Peyer's patch (tissue), 4 donors: Measurements from ENCODE around the gene FUT8. TPM values are rescaled to one million over a fixed set of nuclear protein-coding genes. Genes with fewer than 3 reads are reported as not detected.

ENCODE experiments used
- DNase-seq, 3 donors: peaks; one replicate each; pipeline ENCODE4 v3.0.0-alpha.2; 2017 to 2019
- H3K27ac ChIP-seq, 4 donors: fragments of 200-600 bp; sonication (generic); one replicate each; pipeline ENCODE4 v1.5.1; 2016 to 2019
- H3K27me3 ChIP-seq, 2 donors: fragments of 200-600 bp; sonication (generic); one replicate each; pipeline ENCODE4 v1.5.1; 2019
- H3K36me3 ChIP-seq, 3 donors: fragments of 200-600 bp; sonication (generic); one replicate each; pipeline ENCODE4 v1.5.1; 2016 to 2019
- H3K4me1 ChIP-seq, 4 donors: fragments of 200-600 bp; sonication (generic); one replicate each; pipeline ENCODE4 v1.5.1; 2016 to 2019
- H3K4me3 ChIP-seq, 4 donors: fragments of 200-600 bp; sonication (generic); 1 replicate in 3 of 4; 2 replicates in 1 of 4; pipeline ENCODE4 v1.5.1; 2016 to 2019; ENCODE audit warnings: mild to moderate bottlenecking in 1 of 4
- H3K9me3 ChIP-seq, 4 donors: fragments of 200-600 bp; sonication (generic); one replicate each; pipeline ENCODE4 v1.5.1; 2016 to 2019; ENCODE audit warnings: mild to moderate bottlenecking in 1 of 4
- CTCF ChIP-seq, 6 experiments: fragments of 450-650 bp in 4 of 6; fragments of 200-600 bp in 2 of 6; sonication (generic) in 1 of 6; IDR thresholded peaks; one replicate each; pipeline ENCODE4 v1.5.1; 2017 to 2019; ENCODE audit warnings: antibody characterized with exemption in 6 of 6, mild to moderate bottlenecking in 3 of 6, moderate library complexity in 1 of 6
- POLR2A ChIP-seq, 2 donors: fragments of 450-650 bp; IDR thresholded peaks; one replicate each; pipeline ENCODE4 v1.5.1; 2017; ENCODE audit warnings: antibody characterized with exemption in 2 of 2, mild to moderate bottlenecking in 2 of 2, moderate library complexity in 2 of 2
- total RNA-seq, 4 donors: library from RNA; depleted of rRNA; stranded (reverse); fragments of >200 nt; gene quantifications; one replicate each; pipeline ENCODE4 v1.1.0, GENCODE V29; 2016

The FUT8 gene
- total RNA-seq, 4 donors from 2014 or later: 46.4 to 126 (median 55.9) TPM

- no peaks in the 10 kb centered on the region for H3K36me3 ChIP-seq
- H3K27me3 ChIP-seq: no peaks in the 10 kb centered on the region
- peak in 1 of 3 donors; percentile 29 for DNase-seq
- no peak overlapping the region for H3K27ac ChIP-seq
- TF ChIP-seq CTCF (IDR thresholded peaks at IDR 0.05) (no peak), POLR2A (IDR thresholded peaks at IDR 0.05) (no peak)
- H3K4me3 ChIP-seq: no peak overlapping the region
- H3K4me1 ChIP-seq: no peaks in the 10 kb centered on the region
- no peaks in the 10 kb centered on the region for H3K9me3 ChIP-seq
Measured at GRCh38 chr14:65637780-65638179, 225.2 kb downstream of the FUT8 start.

GRCh38 chr14:65639216-65639615 is 226.7 kb downstream of the FUT8 start:
- Histone ChIP-seq H3K4me1 (no peaks in the 10 kb centered on the region), H3K36me3 (no peaks in the 10 kb centered on the region), H3K9me3 (no peaks in the 10 kb centered on the region), H3K4me3 (no peak overlapping the region), H3K27ac (no peak overlapping the region), H3K27me3 (no peaks in the 10 kb centered on the region)
- TF ChIP-seq POLR2A (IDR thresholded peaks at IDR 0.05) (no peak), CTCF (IDR thresholded peaks at IDR 0.05) (no peak)
- DNase-seq: no peak

- no peaks in the 10 kb centered on the region for H3K36me3 ChIP-seq
- no peak overlapping the region for H3K27ac ChIP-seq
- no peak for TF ChIP-seq POLR2A (IDR thresholded peaks at IDR 0.05)
- no peak for TF ChIP-seq CTCF (IDR thresholded peaks at IDR 0.05)
- H3K4me3 ChIP-seq: no peak overlapping the region
- no peaks in the 10 kb centered on the region for H3K4me1 ChIP-seq
- H3K27me3 ChIP-seq: no peaks in the 10 kb centered on the region
- DNase-seq: no peak
- no peaks in the 10 kb centered on the region for H3K9me3 ChIP-seq
Measured at GRCh38 chr14:65650826-65651225, 238.3 kb downstream of the FUT8 start.

GRCh38 chr14:65656554-65656953 is 244.0 kb downstream of the FUT8 start:
- H3K4me3 ChIP-seq: no peak overlapping the region
- no peaks in the 10 kb centered on the region for H3K36me3 ChIP-seq
- H3K9me3 ChIP-seq: no peaks in the 10 kb centered on the region
- TF ChIP-seq POLR2A (IDR thresholded peaks at IDR 0.05) (no peak), CTCF (IDR thresholded peaks at IDR 0.05) (no peak)
- no peak for DNase-seq
- H3K27ac ChIP-seq: no peak overlapping the region
- no peaks in the 10 kb centered on the region for H3K4me1 ChIP-seq
- H3K27me3 ChIP-seq: no peaks in the 10 kb centered on the region

- no peaks in the 10 kb centered on the region for H3K4me1 ChIP-seq
- no peak overlapping the region for H3K27ac ChIP-seq
- TF ChIP-seq CTCF (IDR thresholded peaks at IDR 0.05) (no peak), POLR2A (IDR thresholded peaks at IDR 0.05) (no peak)
- no peaks in the 10 kb centered on the region for H3K9me3 ChIP-seq
- H3K36me3 ChIP-seq: no peaks in the 10 kb centered on the region
- DNase-seq: no peak
- H3K27me3 ChIP-seq: no peaks in the 10 kb centered on the region
- no peak overlapping the region for H3K4me3 ChIP-seq
Measured at GRCh38 chr14:65658202-65658601, 245.7 kb downstream of the FUT8 start.

GRCh38 chr14:65661865-65662264 is 249.3 kb downstream of the FUT8 start:
- no peak for DNase-seq
- Histone ChIP-seq H3K9me3 (no peaks in the 10 kb centered on the region), H3K4me1 (no peaks in the 10 kb centered on the region), H3K27me3 (no peaks in the 10 kb centered on the region), H3K4me3 (no peak overlapping the region), H3K27ac (no peak overlapping the region), H3K36me3 (no peaks in the 10 kb centered on the region)
- TF ChIP-seq CTCF (IDR thresholded peaks at IDR 0.05) (no peak), POLR2A (IDR thresholded peaks at IDR 0.05) (no peak)
